ENCODE data around the gene C16orf87.

C16orf87 gene

GRCh38 chr16:46848768-46849764 is 18.1 kb upstream of the C16orf87 start:
- no peaks in the 10 kb centered on the region for H3K36me3 ChIP-seq (ENCODE audit: insufficient read depth, low read length)
- no peaks in the 10 kb centered on the region for H3K27me3 ChIP-seq (ENCODE audit: insufficient read depth, low read length, poor library complexity, severe bottlenecking)
- no peak overlapping the region for H3K4me2 ChIP-seq (ENCODE audit: low read depth, low read length, poor library complexity, severe bottlenecking)
- H4K20me1 ChIP-seq (ENCODE audit: insufficient read depth, low read length, poor library complexity, severe bottlenecking): no peaks in the 10 kb centered on the region
- H3K79me2 ChIP-seq (ENCODE audit: insufficient read depth, low read length): no peaks in the 10 kb centered on the region
- H3K9ac ChIP-seq (ENCODE audit: low read depth, low read length, poor library complexity, severe bottlenecking): no peak overlapping the region
- no peak overlapping the region for H2AFZ ChIP-seq (ENCODE audit: low read length)
- no peaks in the 10 kb centered on the region for H3K9me3 ChIP-seq (ENCODE audit: insufficient read depth, low read depth, low read length)
- no peaks in the 10 kb centered on the region for H3K9me2 ChIP-seq (replicated peaks; ENCODE audit: low read depth, low read length)
- no peaks in the 10 kb centered on the region for H3F3A ChIP-seq (ENCODE audit: low read depth)
- TF ChIP-seq EZH2phosphoT487 (IDR thresholded peaks at IDR 0.05; ENCODE audit: borderline replicate concordance): no peak
- TF ChIP-seq CTCF (conservative IDR thresholded peaks at IDR 0.05; ENCODE audit: low read length): no peak
- no peaks in the 10 kb centered on the region for H3K4me1 ChIP-seq (ENCODE audit: insufficient read depth, low read length, poor library complexity, severe bottlenecking)
- no peak overlapping the region for H3K4me3 ChIP-seq (ENCODE audit: low read length, poor library complexity, severe bottlenecking)

GRCh38 chr16:46845952-46846351 is 15.0 kb upstream of the C16orf87 start:
- H3K4me3 ChIP-seq (ENCODE audit: low read length, poor library complexity, severe bottlenecking): no peak overlapping the region
- H3K36me3 ChIP-seq (ENCODE audit: insufficient read depth, low read length): no peaks in the 10 kb centered on the region
- TF ChIP-seq CTCF (conservative IDR thresholded peaks at IDR 0.05; ENCODE audit: low read length) (no peak), EZH2phosphoT487 (IDR thresholded peaks at IDR 0.05; ENCODE audit: borderline replicate concordance) (no peak)
- no peak overlapping the region for H3K9ac ChIP-seq (ENCODE audit: low read depth, low read length, poor library complexity, severe bottlenecking)
- no peak overlapping the region for H3K4me2 ChIP-seq (ENCODE audit: low read depth, low read length, poor library complexity, severe bottlenecking)
- no peaks in the 10 kb centered on the region for H3K27me3 ChIP-seq (ENCODE audit: insufficient read depth, low read length, poor library complexity, severe bottlenecking)
- H3K4me1 ChIP-seq (ENCODE audit: insufficient read depth, low read length, poor library complexity, severe bottlenecking): no peaks in the 10 kb centered on the region
- no peaks in the 10 kb centered on the region for H3F3A ChIP-seq (ENCODE audit: low read depth)
- H4K20me1 ChIP-seq (ENCODE audit: insufficient read depth, low read length, poor library complexity, severe bottlenecking): no peaks in the 10 kb centered on the region
- H3K9me3 ChIP-seq (ENCODE audit: insufficient read depth, low read depth, low read length): peaks cover 6% of the 10 kb centered on the region; the same call in 1 of the 2 replicates
- H3K9me2 ChIP-seq (replicated peaks; ENCODE audit: low read depth, low read length): no peaks in the 10 kb centered on the region
- H3K79me2 ChIP-seq (ENCODE audit: insufficient read depth, low read length): no peaks in the 10 kb centered on the region
- H2AFZ ChIP-seq (ENCODE audit: low read length): no peak overlapping the region

- TF ChIP-seq CTCF (conservative IDR thresholded peaks at IDR 0.05; ENCODE audit: low read length) (no peak), EZH2phosphoT487 (IDR thresholded peaks at IDR 0.05; ENCODE audit: borderline replicate concordance) (no peak)
- Histone ChIP-seq H2AFZ (ENCODE audit: low read length) (no peak overlapping the region), H3K4me2 (ENCODE audit: low read depth, low read length, poor library complexity, severe bottlenecking) (no peak overlapping the region)
Measured at GRCh38 chr16:46844771-46845170, 13.8 kb upstream of the C16orf87 start.

More at GRCh38 chr16:46844771-46845170, 13.8 kb upstream of the C16orf87 start:
- H3K9me3 ChIP-seq (ENCODE audit: insufficient read depth, low read depth, low read length): peaks cover 6% of the 10 kb centered on the region; the same call in 1 of the 2 replicates
- no peaks in the 10 kb centered on the region for H4K20me1 ChIP-seq (ENCODE audit: insufficient read depth, low read length, poor library complexity, severe bottlenecking)
- no peak overlapping the region for H3K4me3 ChIP-seq (ENCODE audit: low read length, poor library complexity, severe bottlenecking)
- H3K79me2 ChIP-seq (ENCODE audit: insufficient read depth, low read length): no peaks in the 10 kb centered on the region
- H3K36me3 ChIP-seq (ENCODE audit: insufficient read depth, low read length): no peaks in the 10 kb centered on the region
- no peaks in the 10 kb centered on the region for H3K9me2 ChIP-seq (replicated peaks; ENCODE audit: low read depth, low read length)
- no peaks in the 10 kb centered on the region for H3K4me1 ChIP-seq (ENCODE audit: insufficient read depth, low read length, poor library complexity, severe bottlenecking)
- H3K27me3 ChIP-seq (ENCODE audit: insufficient read depth, low read length, poor library complexity, severe bottlenecking): no peaks in the 10 kb centered on the region
- H3F3A ChIP-seq (ENCODE audit: low read depth): no peaks in the 10 kb centered on the region
- H3K9ac ChIP-seq (ENCODE audit: low read depth, low read length, poor library complexity, severe bottlenecking): no peak overlapping the region
